ENCODE measurements around the gene B3GALT5. TPM values are rescaled to one million over a fixed set of nuclear protein-coding genes. Genes with fewer than 3 reads are reported as not detected.

B3GALT5 gene
- total RNA-seq, 4 donors from 2014 or later: 0.27 to 7.4 (median 4.3) TPM

GRCh38 chr21:39712273-39712672 is 99.5 kb downstream of the B3GALT5 start:
- TF ChIP-seq POLR2A (IDR thresholded peaks at IDR 0.05) (no peak), CTCF (IDR thresholded peaks at IDR 0.05) (no peak)
- Histone ChIP-seq H3K4me1 (no peaks in the 10 kb centered on the region), H3K27ac (no peak overlapping the region), H3K36me3 (no peaks in the 10 kb centered on the region), H3K9me3 (no peaks in the 10 kb centered on the region), H3K27me3 (no peaks in the 10 kb centered on the region), H3K4me3 (replicated peaks in 1 of 3) (no peak overlapping the region)
- DNase-seq: no peak
- WGBS, 2 donors: 83 to 94% methylated on average over 7 of the region's 7 CpGs
- intact Hi-C loops (cut with DNase I): no loop called here

GRCh38 chr21:39712976-39713375 is 100.2 kb downstream of the B3GALT5 start:
- WGBS, 2 donors: 67 to 73% methylated on average over 3 of the region's 3 CpGs
- intact Hi-C loops (cut with DNase I): no loop called here
- no peaks in the 10 kb centered on the region for H3K36me3 ChIP-seq
- no peaks in the 10 kb centered on the region for H3K4me1 ChIP-seq
- TF ChIP-seq CTCF (IDR thresholded peaks at IDR 0.05) (no peak), POLR2A (IDR thresholded peaks at IDR 0.05) (no peak)
- no peak for DNase-seq
- H3K4me3 ChIP-seq (replicated peaks in 1 of 3): no peak overlapping the region
- no peaks in the 10 kb centered on the region for H3K9me3 ChIP-seq
- no peaks in the 10 kb centered on the region for H3K27me3 ChIP-seq
- H3K27ac ChIP-seq: no peak overlapping the region

- Histone ChIP-seq H3K4me1 (no peaks in the 10 kb centered on the region), H3K4me3 (replicated peaks in 1 of 3) (no peak overlapping the region), H3K9me3 (no peaks in the 10 kb centered on the region), H3K36me3 (no peaks in the 10 kb centered on the region), H3K27ac (no peak overlapping the region), H3K27me3 (no peaks in the 10 kb centered on the region)
- intact Hi-C loops (cut with DNase I): loop anchor here (2.0 kb wide), 1 partner anchor 195 kb away; no protein-coding TSS in a partner anchor
- 64 to 78% methylated on average over 7 of the region's 7 CpGs for WGBS, 2 donors
- TF ChIP-seq POLR2A (IDR thresholded peaks at IDR 0.05) (no peak), CTCF (IDR thresholded peaks at IDR 0.05) (no peak)
- DNase-seq: peak; percentile 19 to 39
Observed at GRCh38 chr21:39713905-39714304, 101.2 kb downstream of the B3GALT5 start.

GRCh38 chr21:39714331-39714730 is 101.6 kb downstream of the B3GALT5 start:
- no peak for DNase-seq
- Histone ChIP-seq H3K27ac (no peak overlapping the region), H3K27me3 (no peaks in the 10 kb centered on the region), H3K9me3 (no peaks in the 10 kb centered on the region), H3K4me3 (replicated peaks in 1 of 3) (no peak overlapping the region), H3K4me1 (no peaks in the 10 kb centered on the region), H3K36me3 (no peaks in the 10 kb centered on the region)
- intact Hi-C loops (cut with DNase I): loop anchor here (2.0 kb wide), 1 partner anchor 196 kb away; no protein-coding TSS in a partner anchor
- WGBS, 2 donors: 88 to 95% methylated on average over 1 of the region's 1 CpG
- TF ChIP-seq POLR2A (IDR thresholded peaks at IDR 0.05) (no peak), CTCF (IDR thresholded peaks at IDR 0.05) (no peak)

GRCh38 chr21:39715804-39716397 is 103.2 kb downstream of the B3GALT5 start:
- H3K9me3 ChIP-seq: no peaks in the 10 kb centered on the region
- WGBS, 2 donors: 31 to 33% methylated on average over 10 of the region's 10 CpGs
- intact Hi-C loops (cut with DNase I): loop anchor here (2.0 kb wide), 1 partner anchor 197 kb away; no protein-coding TSS in a partner anchor
- TF ChIP-seq POLR2A (IDR thresholded peaks at IDR 0.05): no peak
- TF ChIP-seq CTCF (IDR thresholded peaks at IDR 0.05): peak; percentile 23 to 76 (median 56)
- H3K27ac ChIP-seq: no peak overlapping the region
- H3K4me1 ChIP-seq: no peaks in the 10 kb centered on the region
- no peak overlapping the region for H3K4me3 ChIP-seq (replicated peaks in 1 of 3)
- H3K36me3 ChIP-seq: no peaks in the 10 kb centered on the region
- H3K27me3 ChIP-seq: no peaks in the 10 kb centered on the region
- DNase-seq: peak; percentile 66 to 72
